RWPE2 (cell line): ENCODE measurements around the gene FAM227A.
A peak's percentile ranks its signal among the peaks of the same experiment; 100 is the strongest.

Source experiments
- ATAC-seq: fragments of 200-7000 bp; cut with Tn5 transposase; 3 replicates; pipeline ENCODE4 v1.9.1; 2021; ENCODE audit warnings: low read depth
- DNase-seq: peaks from one replicate; pipeline ENCODE4 v3.0.0-alpha.2; 2020; ENCODE audit warnings: low spot score
- H3K27ac ChIP-seq: fragments of 450-650 bp; 2 replicates; pipeline ENCODE4 v1.5.1; 2017; ENCODE audit warnings: mild to moderate bottlenecking; ENCODE audit not compliant: poor library complexity, severe bottlenecking
- H3K27me3 ChIP-seq: fragments of 250-450 bp; sonication (Bioruptor Pico); 2 replicates; pipeline ENCODE4 v1.5.1; 2021; ENCODE audit warnings: mild to moderate bottlenecking, moderate library complexity; ENCODE audit not compliant: insufficient read depth, poor library complexity, severe bottlenecking
- H3K36me3 ChIP-seq: fragments of 250-450 bp; sonication (Bioruptor Pico); 2 replicates; pipeline ENCODE4 v1.5.1; 2020; ENCODE audit warnings: low read depth, mild to moderate bottlenecking, moderate library complexity
- H3K4me1 ChIP-seq: fragments of 250-450 bp; sonication (Bioruptor Pico); 2 replicates; pipeline ENCODE4 v1.5.1; 2021; ENCODE audit warnings: mild to moderate bottlenecking, moderate library complexity; ENCODE audit not compliant: insufficient read depth, poor library complexity, severe bottlenecking
- H3K4me3 ChIP-seq: fragments of 250-450 bp; sonication (Bioruptor Pico); 2 replicates; pipeline ENCODE4 v1.5.1; 2021; ENCODE audit warnings: mild to moderate bottlenecking, moderate library complexity; ENCODE audit not compliant: severe bottlenecking
- H3K9me3 ChIP-seq: fragments of 250-450 bp; sonication (Bioruptor Pico); 2 replicates; pipeline ENCODE4 v1.5.1; 2021; ENCODE audit warnings: mild to moderate bottlenecking, moderate library complexity; ENCODE audit not compliant: severe bottlenecking
- TF ChIP-seq, protein P1 (sequence below): fragments of 450-650 bp; IDR thresholded peaks from one replicate; pipeline ENCODE4 v1.5.1; 2017; ENCODE audit warnings: mild to moderate bottlenecking, moderate library complexity; ENCODE audit not compliant: poor library complexity, severe bottlenecking

FAM227A gene

DNA sequence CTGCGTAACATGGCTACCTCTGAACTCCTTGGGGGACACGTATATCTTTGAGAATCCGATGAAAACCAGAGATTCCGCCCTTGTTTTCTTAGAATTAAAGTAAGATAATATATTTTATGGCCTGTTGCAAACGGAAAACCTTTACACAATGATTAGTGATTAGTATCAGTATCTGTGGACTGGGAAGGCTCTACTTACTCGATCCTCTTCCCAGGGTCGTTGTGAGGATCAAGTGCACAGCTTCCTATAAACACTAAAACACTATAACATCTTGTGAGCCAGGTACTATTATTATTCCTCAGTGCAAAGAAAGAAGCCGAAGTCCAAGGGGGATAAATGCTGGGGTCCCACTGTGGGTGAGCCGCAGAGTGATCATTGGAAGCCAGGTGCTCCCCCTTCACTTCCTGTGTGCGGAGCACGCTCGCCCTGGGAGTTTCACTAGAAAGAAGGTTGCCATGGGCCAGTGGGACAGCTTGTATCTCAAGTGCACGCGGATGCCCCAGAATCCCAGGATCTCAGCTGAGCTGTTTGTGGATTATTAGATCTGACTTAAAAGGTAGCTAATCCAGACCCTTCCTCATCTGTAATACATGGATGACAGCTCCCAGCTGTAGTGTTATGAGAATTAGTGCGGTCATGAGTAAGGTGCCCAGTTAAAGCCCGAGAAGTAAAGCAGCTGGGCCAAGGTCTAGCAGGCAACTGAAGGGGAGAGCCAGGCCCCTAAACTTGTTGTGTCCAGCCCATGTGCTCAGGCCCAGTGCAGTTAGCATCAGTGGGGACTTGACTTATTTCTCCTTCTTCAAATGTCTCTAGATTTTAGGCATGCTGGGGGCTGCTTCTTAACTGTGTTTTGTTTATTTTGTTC, 1.1 kb upstream of the FAM227A start:
- no peak for DNase-seq
- no peaks in the 10 kb centered on the region for H3K4me1 ChIP-seq
- H3K9me3 ChIP-seq: no peaks in the 10 kb centered on the region

DNA sequence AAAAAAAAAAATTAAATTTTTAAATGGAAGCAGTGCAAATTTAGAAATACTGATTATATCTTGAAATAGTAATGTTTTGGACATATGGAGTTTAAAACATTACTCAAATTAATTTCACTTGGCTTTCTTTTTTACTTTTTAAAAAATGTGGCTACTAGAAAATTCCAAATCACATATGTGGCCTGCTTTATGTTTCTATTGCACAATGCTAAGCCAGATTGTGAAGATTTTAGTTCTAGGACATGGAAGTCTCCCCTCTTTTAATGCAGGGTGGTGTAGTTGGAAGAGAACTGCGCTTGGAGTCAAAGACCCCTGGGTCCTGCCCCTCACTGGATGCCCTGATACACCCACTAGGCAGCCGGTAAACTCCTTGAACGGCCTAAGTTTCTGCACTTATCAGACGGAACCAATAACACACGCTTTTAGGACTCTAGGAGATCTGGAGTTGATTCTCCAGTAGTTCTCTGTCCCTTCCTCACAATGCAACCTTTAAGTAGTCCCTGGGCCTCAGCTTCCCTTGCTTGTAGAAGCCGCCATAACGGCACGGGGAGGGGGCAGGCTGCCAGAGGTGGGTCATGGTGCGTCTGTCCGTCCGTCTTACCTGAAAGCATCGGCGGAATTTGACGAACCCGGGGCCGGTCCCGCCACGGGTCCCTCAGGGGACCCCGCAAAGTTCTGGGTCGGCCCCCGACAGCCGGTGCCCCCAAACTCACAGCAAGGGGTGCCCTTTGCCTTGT, 505 bp downstream of the FAM227A start:
- peaks cover 10% of the 10 kb centered on the region for H3K36me3 ChIP-seq
- DNase-seq (no peak), ATAC-seq (peak; percentile 25)
- H3K9me3 ChIP-seq: no peaks in the 10 kb centered on the region
- H3K4me1 ChIP-seq: no peaks in the 10 kb centered on the region
- H3K4me3 ChIP-seq: peak overlapping the region; percentile 98
- TF ChIP-seq, protein P1, sequence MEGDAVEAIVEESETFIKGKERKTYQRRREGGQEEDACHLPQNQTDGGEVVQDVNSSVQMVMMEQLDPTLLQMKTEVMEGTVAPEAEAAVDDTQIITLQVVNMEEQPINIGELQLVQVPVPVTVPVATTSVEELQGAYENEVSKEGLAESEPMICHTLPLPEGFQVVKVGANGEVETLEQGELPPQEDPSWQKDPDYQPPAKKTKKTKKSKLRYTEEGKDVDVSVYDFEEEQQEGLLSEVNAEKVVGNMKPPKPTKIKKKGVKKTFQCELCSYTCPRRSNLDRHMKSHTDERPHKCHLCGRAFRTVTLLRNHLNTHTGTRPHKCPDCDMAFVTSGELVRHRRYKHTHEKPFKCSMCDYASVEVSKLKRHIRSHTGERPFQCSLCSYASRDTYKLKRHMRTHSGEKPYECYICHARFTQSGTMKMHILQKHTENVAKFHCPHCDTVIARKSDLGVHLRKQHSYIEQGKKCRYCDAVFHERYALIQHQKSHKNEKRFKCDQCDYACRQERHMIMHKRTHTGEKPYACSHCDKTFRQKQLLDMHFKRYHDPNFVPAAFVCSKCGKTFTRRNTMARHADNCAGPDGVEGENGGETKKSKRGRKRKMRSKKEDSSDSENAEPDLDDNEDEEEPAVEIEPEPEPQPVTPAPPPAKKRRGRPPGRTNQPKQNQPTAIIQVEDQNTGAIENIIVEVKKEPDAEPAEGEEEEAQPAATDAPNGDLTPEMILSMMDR: no peak
- H3K27ac ChIP-seq: peak overlapping the region; percentile 62
- H3K27me3 ChIP-seq: no peaks in the 10 kb centered on the region

More for the DNA sequence above, 1.1 kb upstream of the FAM227A start:
- TF ChIP-seq, protein P1: no peak
- H3K27me3 ChIP-seq: no peaks in the 10 kb centered on the region
- peaks cover 23% of the 10 kb centered on the region for H3K36me3 ChIP-seq
- ATAC-seq: peak; percentile 49
- H3K27ac ChIP-seq: peak overlapping the region; percentile 62
- peak overlapping the region; percentile 98 for H3K4me3 ChIP-seq

DNA sequence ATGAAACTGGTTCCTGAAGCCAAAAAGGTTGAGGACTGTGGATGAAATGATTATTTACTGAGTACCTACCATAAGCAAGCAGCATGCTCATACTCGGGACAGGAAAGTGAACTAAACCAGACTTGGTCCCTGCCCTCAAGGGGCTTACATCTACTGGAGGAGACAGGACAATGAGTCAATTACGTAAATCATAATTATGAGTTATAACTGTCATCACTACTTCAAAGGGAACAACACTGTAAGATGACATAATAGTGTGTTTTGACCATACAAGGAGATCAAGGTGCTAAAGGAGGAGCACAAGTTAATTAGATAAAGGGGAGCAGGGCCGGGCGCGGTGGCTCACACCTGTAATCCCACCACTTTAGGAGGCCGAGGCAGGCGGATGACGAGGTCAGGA, 2.5 kb downstream of the FAM227A start:
- Histone ChIP-seq H3K9me3 (no peaks in the 10 kb centered on the region), H3K27me3 (no peaks in the 10 kb centered on the region), H3K27ac (no peak overlapping the region), H3K4me3 (no peak overlapping the region), H3K4me1 (no peaks in the 10 kb centered on the region), H3K36me3 (peaks cover 5% of the 10 kb centered on the region)
- ATAC-seq (no peak), DNase-seq (no peak)
- TF ChIP-seq, protein P1: no peak

DNA sequence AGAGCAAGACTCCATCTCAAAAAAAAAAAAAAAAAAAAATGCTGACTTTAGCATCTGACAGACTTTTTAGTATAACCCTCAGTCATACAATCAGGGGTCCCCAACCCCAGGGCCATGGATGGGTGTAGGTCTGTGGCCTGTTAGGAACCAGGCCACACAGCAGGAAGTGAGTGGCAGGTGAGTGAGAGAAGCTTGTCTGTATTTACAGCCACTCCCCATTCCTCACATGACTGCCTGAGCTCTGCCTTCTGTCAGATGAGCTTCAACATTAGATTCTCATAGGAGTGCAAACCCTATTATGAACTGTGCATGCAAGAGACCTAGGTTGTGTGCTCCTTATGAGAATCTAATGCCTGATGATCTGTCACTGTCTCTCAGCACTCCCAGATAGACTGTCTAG, 3.3 kb downstream of the FAM227A start:
- DNase-seq (no peak), ATAC-seq (no peak)
- no peaks in the 10 kb centered on the region for H3K4me1 ChIP-seq
- no peak overlapping the region for H3K27ac ChIP-seq
- no peaks in the 10 kb centered on the region for H3K9me3 ChIP-seq
- H3K36me3 ChIP-seq: no peaks in the 10 kb centered on the region
- no peak overlapping the region for H3K4me3 ChIP-seq
- TF ChIP-seq, protein P1: no peak
- H3K27me3 ChIP-seq: no peaks in the 10 kb centered on the region
